HG03039 (cell line): ENCODE data around the gene SURF2.
A peak's percentile ranks its signal among the peaks of the same experiment; 100 is the strongest.

ENCODE experiments used
- ATAC-seq: cut with Tn5 transposase; IDR thresholded peaks from one replicate; pipeline ENCODE4 v1.9.1; 2021; ENCODE audit warnings: mild to moderate bottlenecking, moderate library complexity; ENCODE audit not compliant: unreplicated experiment

Gene SURF2

GRCh38 chr9:133335924-133336811 is 20.2 kb upstream of the SURF2 start, which contains the start of gene SURF6:
SURF6 (minus strand) TSS chr9:133336188; CDS start chr9:133336132, 56 bp downstream.
- peak; percentile 84 for ATAC-seq

- no peak for ATAC-seq
Observed at GRCh38 chr9:133339641-133340040, 16.7 kb upstream of the SURF2 start.

GRCh38 chr9:133340256-133340655 is 16.1 kb upstream of the SURF2 start:
- no peak for ATAC-seq

GRCh38 chr9:133340916-133341315 is 15.4 kb upstream of the SURF2 start:
- ATAC-seq = no peak

GRCh38 chr9:133341369-133342068 is 14.8 kb upstream of the SURF2 start:
- ATAC-seq = no peak

GRCh38 chr9:133342069-133342406 is 14.3 kb upstream of the SURF2 start:
- ATAC-seq = no peak

GRCh38 chr9:133342570-133342969 is 13.8 kb upstream of the SURF2 start:
- no peak for ATAC-seq

- ATAC-seq = no peak
Observed at GRCh38 chr9:133344071-133344470, 12.3 kb upstream of the SURF2 start.

GRCh38 chr9:133344979-133345378 is 11.4 kb upstream of the SURF2 start:
- no peak for ATAC-seq

GRCh38 chr9:133345596-133345995 is 10.8 kb upstream of the SURF2 start:
- no peak for ATAC-seq

GRCh38 chr9:133346021-133346785 is 10.1 kb upstream of the SURF2 start:
- ATAC-seq = no peak

GRCh38 chr9:133347515-133347984 is 8.8 kb upstream of the SURF2 start:
- no peak for ATAC-seq

GRCh38 chr9:133347985-133348717 is 8.2 kb upstream of the SURF2 start, which contains the start of the genes MED22 and RPL7A:
MED22 (minus strand) TSS chr9:133348131; CDS start chr9:133346662, 1,469 bp downstream.
RPL7A (plus strand) TSS chr9:133348218; CDS start chr9:133348244, 26 bp downstream.
- ATAC-seq = no peak

- ATAC-seq = no peak
Observed at GRCh38 chr9:133348718-133349573, 7.4 kb upstream of the SURF2 start.

GRCh38 chr9:133349965-133350616 is 6.3 kb upstream of the SURF2 start:
- ATAC-seq = no peak

GRCh38 chr9:133351526-133351907 is 4.8 kb upstream of the SURF2 start:
- ATAC-seq = no peak

GRCh38 chr9:133351908-133352634 is 4.3 kb upstream of the SURF2 start:
- ATAC-seq = no peak

GRCh38 chr9:133352635-133353340 is 3.6 kb upstream of the SURF2 start:
- ATAC-seq = no peak
